Adipose tissue (tissue), 3 donors: ENCODE data around the gene MTCP1. TPM values are rescaled to one million over a fixed set of nuclear protein-coding genes. Genes with fewer than 3 reads are reported as not detected.

Experiments used
- H3K27ac ChIP-seq: one replicate; pipeline ENCODE4 v1.5.1; 2013; ENCODE audit warnings: low read depth, low read length
- WGBS, 3 donors: extraction: QIAGEN DNeasy Blood & Tissue Kit; methylation state at CpG; one replicate each; pipeline ENCODE4 v1.1.7; 2013; 5-methylcytosine and 5-hydroxymethylcytosine counted together
- polyA plus RNA-seq, 3 donors: library from polyadenylated mRNA; stranded (reverse); fragments of 200-250 nt; gene quantifications; one replicate each; pipeline ENCODE4 v1.2.3, GENCODE V29; 2013
- donor health status: healthy with polysubstance abuse.
- donor health status: Bipolar disorder and iron deficiency.
- donor health status: healthy.

MTCP1 gene
- polyA plus RNA-seq, 3 donors, result 10.1 to 31.0 (median 11.0) TPM

DNA sequence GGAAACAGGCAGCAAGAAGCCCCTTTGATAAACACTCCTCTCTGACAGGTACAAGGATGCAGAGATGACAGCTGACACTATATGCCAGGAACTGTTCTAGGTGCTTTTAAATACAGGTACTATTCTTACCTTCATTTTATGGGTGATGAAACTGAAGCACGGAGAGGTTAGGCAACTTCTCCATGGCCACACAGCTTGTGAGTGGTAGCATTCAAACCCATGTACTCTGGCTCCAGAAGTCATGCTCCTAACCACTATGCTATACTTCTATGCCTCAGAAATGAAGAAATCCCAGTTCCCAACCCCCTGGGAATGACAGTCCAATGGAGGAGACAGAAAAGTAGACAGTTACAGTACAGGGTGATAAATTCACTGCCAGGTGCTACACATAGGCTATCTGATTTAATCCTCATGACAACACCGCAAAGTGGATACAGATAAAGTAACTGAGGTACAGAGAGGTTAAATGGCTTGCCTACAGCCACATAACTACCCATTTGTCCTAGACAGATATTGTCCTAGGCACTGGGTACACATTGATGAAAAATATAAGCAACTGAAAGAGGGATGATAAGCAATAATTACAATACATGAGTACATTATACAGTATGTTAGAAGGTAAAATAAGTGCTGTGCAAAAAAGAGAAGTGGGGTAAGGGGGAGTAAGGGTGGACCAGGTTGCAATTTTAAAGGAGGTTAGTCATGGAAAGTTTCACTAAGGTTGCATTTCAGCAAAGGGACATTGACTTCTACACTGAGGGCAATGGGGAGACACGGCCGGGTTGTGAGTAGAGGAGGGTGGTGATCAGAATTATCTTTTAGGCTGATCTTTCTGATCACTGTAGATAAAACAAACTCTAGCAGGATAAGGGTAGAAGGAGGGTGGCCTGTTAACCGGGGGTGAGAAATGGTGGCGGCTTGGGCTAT is 46.8 kb downstream of the MTCP1 start:
- WGBS, 3 donors, result 76 to 88% (median 78%) methylated on average over 6 of the region's 6 CpGs
- no peak overlapping the region for H3K27ac ChIP-seq

DNA sequence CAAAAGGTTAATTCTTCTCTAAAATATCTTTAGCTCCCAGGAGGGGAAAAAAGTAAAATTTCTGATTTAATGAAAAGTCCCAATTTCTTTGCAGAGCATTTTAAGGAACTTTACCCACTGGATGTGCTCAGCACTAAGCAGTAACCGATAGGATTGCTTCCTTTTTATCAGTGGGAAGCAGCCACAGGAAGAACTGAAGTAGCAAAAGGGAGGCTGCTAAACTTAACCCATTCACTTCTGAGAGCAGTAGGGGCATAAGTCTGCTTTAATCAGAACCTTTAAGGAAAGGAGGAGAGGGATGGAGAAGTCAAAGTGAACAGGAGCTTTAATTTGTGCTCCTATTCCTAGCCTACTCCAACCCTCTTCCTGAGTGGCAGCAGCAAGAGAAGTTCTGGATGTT is 48.4 kb downstream of the MTCP1 start, which contains the start of gene F8:
Gene F8, minus strand, starts transcription at position 139 of the 400 bp plus-strand sequence. CDS start 171 bp downstream, outside the sequence.
- no peak within 1 kb of the TSS for H3K27ac ChIP-seq
- WGBS, 3 donors, result 5 to 9% (median 7%) methylated on average over 1 of the region's 1 CpG

DNA sequence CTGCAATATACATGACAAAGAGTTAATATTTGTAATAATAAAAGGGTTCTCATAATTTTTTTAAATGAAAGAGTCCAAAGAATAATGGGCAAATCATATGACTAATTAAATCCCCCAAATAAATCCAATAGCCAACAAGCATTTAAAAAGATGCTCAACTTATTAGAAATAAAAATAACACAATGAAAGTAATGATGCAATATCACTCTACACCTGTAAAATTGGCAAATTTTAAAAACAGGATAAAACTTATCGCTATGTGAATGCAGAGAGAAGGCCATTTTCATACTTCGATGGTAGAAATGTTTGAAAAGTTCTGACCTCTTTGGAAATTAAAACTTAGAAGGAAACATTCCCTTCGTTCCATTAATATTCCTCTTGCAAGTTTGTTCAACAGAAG is 50.3 kb downstream of the MTCP1 start:
- no peak overlapping the region for H3K27ac ChIP-seq
- 69 to 90% (median 80%) methylated on average over 3 of the region's 3 CpGs for WGBS, 3 donors

Other genes starting within 250 kb of the MTCP1 start
- gene SMIM9, start 236.5 kb downstream of the MTCP1 start, polyA plus RNA-seq, result not detected
- gene F8A1, start 184.8 kb downstream of the MTCP1 start, polyA plus RNA-seq, result 10 to 100 TPM; 12.4 to 31.6 (median 29.7) TPM
- gene F8, start 48.4 kb downstream of the MTCP1 start, polyA plus RNA-seq, result 10 to 100 TPM in 2 of 3 donors, 1 to 10 TPM in 1; 5.1 to 26.7 (median 25.8) TPM
- gene FUNDC2, start 44.3 kb downstream of the MTCP1 start, polyA plus RNA-seq, result 100 to 1,000 TPM; 106 to 176 (median 145) TPM
- gene CMC4, start within 50 bp of the MTCP1 start, polyA plus RNA-seq, result 10 to 100 TPM in 2 of 3 donors, 1 to 10 TPM in 1; 9.5 to 21.5 (median 12.6) TPM
- 10 to 100 TPM in 1 of 3 donors, 1 to 10 TPM in 2; 7.7 to 10.1 (median 7.8) TPM for gene BRCC3, start 372 bp upstream of the MTCP1 start, polyA plus RNA-seq
- 10 to 100 TPM; 14.2 to 49.6 (median 29.9) TPM for gene VBP1, start 145.3 kb upstream of the MTCP1 start, polyA plus RNA-seq
- gene RAB39B, start 193.4 kb upstream of the MTCP1 start, polyA plus RNA-seq, result under 1 TPM; 0.10 to 0.86 (median 0.34) TPM